ENCODE data around the gene ZNF652. TPM values are rescaled to one million over a fixed set of nuclear protein-coding genes. Genes with fewer than 3 reads are reported as not detected.
"Not testable (repeated sequence)": the region's sequence is repeated elsewhere in the genome, so short reads cannot be mapped to it uniquely, and the experiment has no call there.

The ZNF652 gene
- total RNA-seq, 2 donors from 2014 or later: 53.5 to 56.9 TPM

- ATAC-seq (no peak), DNase-seq (no peak)
- H3K9me3 ChIP-seq (ENCODE audit: control insufficient read depth, low read length, poor library complexity, severe bottlenecking): no peaks in the 10 kb centered on the region
- Mint-ChIP-seq H3K27ac (no peak overlapping the region), H3K4me1 (peaks cover 5% of the 10 kb centered on the region), H3K4me3 (no peak overlapping the region), H3K36me3 (ENCODE audit: low read depth) (no peaks in the 10 kb centered on the region), H3K27me3 (peaks cover 6% of the 10 kb centered on the region)
These were observed 82.0 kb downstream of the ZNF652 start for GRCh38 chr17:49280061-49280460.

- not testable (repeated sequence) for H3K4me3 Mint-ChIP-seq; DNase-seq; ATAC-seq; H3K36me3 Mint-ChIP-seq (ENCODE audit: low read depth); H3K27me3 Mint-ChIP-seq; H3K4me1 Mint-ChIP-seq; H3K9me3 ChIP-seq (ENCODE audit: control insufficient read depth, low read length, poor library complexity, severe bottlenecking); H3K27ac Mint-ChIP-seq
These were observed 82.6 kb downstream of the ZNF652 start for GRCh38 chr17:49279263-49280015.

- no peak overlapping the region for H3K4me3 Mint-ChIP-seq
- H3K27me3 Mint-ChIP-seq: peaks cover 6% of the 10 kb centered on the region
- no peak overlapping the region for H3K27ac Mint-ChIP-seq
- H3K36me3 Mint-ChIP-seq (ENCODE audit: low read depth): no peaks in the 10 kb centered on the region
- H3K4me1 Mint-ChIP-seq: peaks cover 5% of the 10 kb centered on the region
- no peaks in the 10 kb centered on the region for H3K9me3 ChIP-seq (ENCODE audit: control insufficient read depth, low read length, poor library complexity, severe bottlenecking)
- ATAC-seq (no peak), DNase-seq (no peak)
These were observed 84.0 kb downstream of the ZNF652 start for GRCh38 chr17:49278076-49278475.

GRCh38 chr17:49277638-49278037 lies 84.4 kb downstream of the ZNF652 start:
- DNase-seq (no peak), ATAC-seq (no peak)
- Mint-ChIP-seq H3K27me3 (peaks cover 6% of the 10 kb centered on the region), H3K36me3 (ENCODE audit: low read depth) (no peaks in the 10 kb centered on the region), H3K4me3 (no peak overlapping the region), H3K4me1 (peaks cover 5% of the 10 kb centered on the region), H3K27ac (no peak overlapping the region)
- H3K9me3 ChIP-seq (ENCODE audit: control insufficient read depth, low read length, poor library complexity, severe bottlenecking): no peaks in the 10 kb centered on the region

- not testable (repeated sequence) for H3K36me3 Mint-ChIP-seq (ENCODE audit: low read depth); H3K9me3 ChIP-seq (ENCODE audit: control insufficient read depth, low read length, poor library complexity, severe bottlenecking); DNase-seq; H3K27me3 Mint-ChIP-seq; H3K4me3 Mint-ChIP-seq; H3K4me1 Mint-ChIP-seq; H3K27ac Mint-ChIP-seq; ATAC-seq
These were observed 86.1 kb downstream of the ZNF652 start for GRCh38 chr17:49275981-49276380.

- Mint-ChIP-seq H3K27ac (no peak overlapping the region), H3K4me3 (no peak overlapping the region)
These were observed 92.7 kb downstream of the ZNF652 start for GRCh38 chr17:49269356-49269755.

GRCh38 chr17:49267912-49268311 lies 94.1 kb downstream of the ZNF652 start:
- ATAC-seq (no peak), DNase-seq (no peak)
- H3K4me3 Mint-ChIP-seq: no peak overlapping the region
- H3K27ac Mint-ChIP-seq: no peak overlapping the region
- H3K4me1 Mint-ChIP-seq: peaks cover 5% of the 10 kb centered on the region
- no peaks in the 10 kb centered on the region for H3K9me3 ChIP-seq (ENCODE audit: control insufficient read depth, low read length, poor library complexity, severe bottlenecking)
- H3K36me3 Mint-ChIP-seq (ENCODE audit: low read depth): no peaks in the 10 kb centered on the region
- H3K27me3 Mint-ChIP-seq: peaks cover 8% of the 10 kb centered on the region

More at GRCh38 chr17:49269356-49269755, 92.7 kb downstream of the ZNF652 start:
- ATAC-seq (no peak), DNase-seq (no peak)
- no peaks in the 10 kb centered on the region for H3K36me3 Mint-ChIP-seq (ENCODE audit: low read depth)
- peaks cover 5% of the 10 kb centered on the region for H3K4me1 Mint-ChIP-seq
- no peaks in the 10 kb centered on the region for H3K9me3 ChIP-seq (ENCODE audit: control insufficient read depth, low read length, poor library complexity, severe bottlenecking)
- no peaks in the 10 kb centered on the region for H3K27me3 Mint-ChIP-seq

GRCh38 chr17:49266233-49266632 lies 95.8 kb downstream of the ZNF652 start:
- ATAC-seq (no peak), DNase-seq (no peak)
- no peaks in the 10 kb centered on the region for H3K9me3 ChIP-seq (ENCODE audit: control insufficient read depth, low read length, poor library complexity, severe bottlenecking)
- H3K4me1 Mint-ChIP-seq: peaks cover 5% of the 10 kb centered on the region
- H3K36me3 Mint-ChIP-seq (ENCODE audit: low read depth): no peaks in the 10 kb centered on the region
- H3K4me3 Mint-ChIP-seq: no peak overlapping the region
- peaks cover 8% of the 10 kb centered on the region for H3K27me3 Mint-ChIP-seq
- H3K27ac Mint-ChIP-seq: no peak overlapping the region

- H3K27ac Mint-ChIP-seq; DNase-seq; ATAC-seq; H3K9me3 ChIP-seq (ENCODE audit: control insufficient read depth, low read length, poor library complexity, severe bottlenecking); H3K36me3 Mint-ChIP-seq (ENCODE audit: low read depth); H3K4me1 Mint-ChIP-seq: not testable (repeated sequence)
- Mint-ChIP-seq H3K4me3 (peak overlapping the region; percentile 86), H3K27me3 (peaks cover 15% of the 10 kb centered on the region)
These were observed 100.5 kb downstream of the ZNF652 start for GRCh38 chr17:49261540-49261939.

- Mint-ChIP-seq H3K4me3 (peak overlapping the region; percentile 86), H3K27ac (peak overlapping the region; percentile 51), H3K27me3 (peaks cover 15% of the 10 kb centered on the region), H3K36me3 (ENCODE audit: low read depth) (no peaks in the 10 kb centered on the region), H3K4me1 (peaks cover 7% of the 10 kb centered on the region)
- H3K9me3 ChIP-seq (ENCODE audit: control insufficient read depth, low read length, poor library complexity, severe bottlenecking): no peaks in the 10 kb centered on the region
- ATAC-seq (peak; percentile 52), DNase-seq (no peak)
These were observed 101.2 kb downstream of the ZNF652 start for GRCh38 chr17:49260817-49261291.

- no peaks in the 10 kb centered on the region for H3K9me3 ChIP-seq (ENCODE audit: control insufficient read depth, low read length, poor library complexity, severe bottlenecking)
- H3K27me3 Mint-ChIP-seq: peaks cover 15% of the 10 kb centered on the region
- ATAC-seq (peak; percentile 81), DNase-seq (peak; percentile 18 to 29 (median 20))
- no peaks in the 10 kb centered on the region for H3K36me3 Mint-ChIP-seq (ENCODE audit: low read depth)
- peak overlapping the region; percentile 51 for H3K27ac Mint-ChIP-seq
- peak overlapping the region; percentile 86 for H3K4me3 Mint-ChIP-seq
- peaks cover 7% of the 10 kb centered on the region for H3K4me1 Mint-ChIP-seq
These were observed 101.8 kb downstream of the ZNF652 start for GRCh38 chr17:49260011-49260816.

- Mint-ChIP-seq H3K27me3 (peaks cover 15% of the 10 kb centered on the region), H3K36me3 (ENCODE audit: low read depth) (no peaks in the 10 kb centered on the region), H3K4me1 (peaks cover 2% of the 10 kb centered on the region), H3K4me3 (peak overlapping the region; percentile 84), H3K27ac (no peak overlapping the region)
- ATAC-seq: no peak
- no peak for DNase-seq
- no peaks in the 10 kb centered on the region for H3K9me3 ChIP-seq (ENCODE audit: control insufficient read depth, low read length, poor library complexity, severe bottlenecking)
These were observed 102.4 kb downstream of the ZNF652 start for GRCh38 chr17:49259663-49260010.

GRCh38 chr17:49258394-49258793 lies 103.7 kb downstream of the ZNF652 start:
- H3K9me3 ChIP-seq (ENCODE audit: control insufficient read depth, low read length, poor library complexity, severe bottlenecking): no peaks in the 10 kb centered on the region

More at GRCh38 chr17:49258394-49258793, 103.7 kb downstream of the ZNF652 start:
- DNase-seq: no peak
- Mint-ChIP-seq H3K4me1 (peaks cover 2% of the 10 kb centered on the region), H3K27me3 (peaks cover 10% of the 10 kb centered on the region), H3K4me3 (no peak overlapping the region), H3K27ac (no peak overlapping the region), H3K36me3 (ENCODE audit: low read depth) (no peaks in the 10 kb centered on the region)
- ATAC-seq: no peak

All from T-helper 17 cell (primary cell).